ENCODE measurements around the gene ANKRD27. TPM values are rescaled to one million over a fixed set of nuclear protein-coding genes. Genes with fewer than 3 reads are reported as not detected.
"Not testable (repeated sequence)": the region's sequence is repeated elsewhere in the genome, so short reads cannot be mapped to it uniquely, and the experiment has no call there.

ANKRD27 gene
- total and polyA plus RNA-seq, 10 of the 15 experiments (the other 5 are each of a cell fraction or from before 2014, with no cell fraction given), result 2.8 to 49.9 (median 28.5) TPM

GRCh38 chr19:32694851-32695250 lies 19.9 kb upstream of the ANKRD27 start:
- H3K4me1 ChIP-seq (ENCODE audit: control insufficient read depth, insufficient read depth, low read length); CTCF ChIA-PET; H4K20me1 ChIP-seq (ENCODE audit: control insufficient read depth, insufficient read depth); FAIRE-seq; POLR2A ChIA-PET; BruUV-seq (replicated peaks); DNase-seq (ENCODE audit: low read depth, low spot score); ATAC-seq; RAD21 ChIA-PET (ENCODE audit: unreplicated experiment); H3K36me3 ChIP-seq (ENCODE audit: control insufficient read depth in 2 of 2, insufficient read depth in 2 of 2, low read length in 1 of 2); H3K4me2 ChIP-seq (ENCODE audit: control insufficient read depth, insufficient read depth); H3K9me3 ChIP-seq (replicated peaks; ENCODE audit: control insufficient read depth, insufficient read depth, low read length); SMC1A ChIA-PET (ENCODE audit: uncharacterized antibody, unreplicated experiment); H3K27me3 ChIP-seq (replicated peaks in 1 of 2; ENCODE audit: control insufficient read depth in 2 of 2, insufficient read depth in 2 of 2, low read length in 1 of 2); H3K27ac ChIP-seq (ENCODE audit: control insufficient read depth, insufficient read depth); in situ Hi-C loops (cut with MboI); H2AFZ ChIP-seq (ENCODE audit: control insufficient read depth, low read depth, low read length); H3K9ac ChIP-seq (ENCODE audit: control insufficient read depth, insufficient read depth, low read length): not testable (repeated sequence)
- WGBS (ENCODE audit: insufficient coverage, insufficient replicate concordance, low lambda C conversion rate, missing lambda C conversion rate), result 97% methylated on average over 2 of the region's 2 CpGs
- Histone ChIP-seq H3K79me2 (ENCODE audit: control insufficient read depth, insufficient read depth, low read length) (peaks cover 46% of the 10 kb centered on the region), H3K4me3 (peak overlapping the region; percentile 79)
- intact Hi-C loops (cut with micrococcal nuclease; ENCODE audit: unreplicated experiment), result loop anchor here (5.0 kb wide), 2 partner anchors 277 to 293 kb away; partner anchors contain the start of genes CEP89 and FAAP24

DNA sequence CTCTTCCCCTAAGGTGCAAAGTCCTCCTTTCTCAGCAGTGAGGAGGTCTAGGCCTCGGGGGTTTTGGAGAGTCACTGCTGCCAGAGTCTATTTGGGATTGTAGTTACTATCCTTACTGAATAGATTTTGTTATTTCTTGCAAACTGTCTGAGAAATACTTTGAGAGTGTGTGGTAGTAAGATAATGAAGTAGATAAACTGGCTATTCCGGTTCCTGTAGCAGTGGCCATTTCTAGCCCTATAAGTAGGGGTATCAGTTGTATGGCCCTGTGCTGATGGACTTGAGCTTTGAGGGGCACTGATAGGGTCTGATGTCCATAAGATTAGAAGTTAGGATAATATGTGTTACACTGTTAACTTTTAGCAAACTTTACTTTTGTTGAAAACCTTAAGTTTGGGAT lies 19.3 kb upstream of the ANKRD27 start:
- H3K79me2 ChIP-seq (ENCODE audit: control insufficient read depth, insufficient read depth, low read length), result peaks cover 46% of the 10 kb centered on the region
- SMC1A ChIA-PET (ENCODE audit: uncharacterized antibody, unreplicated experiment), result not testable (repeated sequence)

More for the DNA sequence above, 19.3 kb upstream of the ANKRD27 start:
- 97% methylated on average over 2 of the region's 2 CpGs for WGBS (ENCODE audit: insufficient coverage, insufficient replicate concordance, low lambda C conversion rate, missing lambda C conversion rate)
- CTCF ChIA-PET; FAIRE-seq; RAD21 ChIA-PET (ENCODE audit: unreplicated experiment); H3K27ac ChIP-seq (ENCODE audit: control insufficient read depth, insufficient read depth); H4K20me1 ChIP-seq (ENCODE audit: control insufficient read depth, insufficient read depth); H3K4me1 ChIP-seq (ENCODE audit: control insufficient read depth, insufficient read depth, low read length); in situ Hi-C loops (cut with MboI); H3K27me3 ChIP-seq (replicated peaks in 1 of 2; ENCODE audit: control insufficient read depth in 2 of 2, insufficient read depth in 2 of 2, low read length in 1 of 2); ATAC-seq; H3K36me3 ChIP-seq (ENCODE audit: control insufficient read depth in 2 of 2, insufficient read depth in 2 of 2, low read length in 1 of 2); H3K9me3 ChIP-seq (replicated peaks; ENCODE audit: control insufficient read depth, insufficient read depth, low read length); H2AFZ ChIP-seq (ENCODE audit: control insufficient read depth, low read depth, low read length); POLR2A ChIA-PET; H3K9ac ChIP-seq (ENCODE audit: control insufficient read depth, insufficient read depth, low read length); BruUV-seq (replicated peaks); DNase-seq (ENCODE audit: low read depth, low spot score): not testable (repeated sequence)
- intact Hi-C loops (cut with micrococcal nuclease; ENCODE audit: unreplicated experiment), result loop anchor here (5.0 kb wide), 2 partner anchors 278 to 292 kb away; partner anchors contain the start of genes CEP89 and FAAP24
- Histone ChIP-seq H3K4me3 (peak overlapping the region; percentile 79), H3K4me2 (ENCODE audit: control insufficient read depth, insufficient read depth) (peak overlapping the region; percentile 97)

All from GM12878 (cell line).